Stimulated activated CD4-positive, alpha-beta T cell treated with anti-CD3 and anti-CD28 coated beads, Interleukin-15, amount 100 ng/mL, for 1 hour (primary cell): ENCODE measurements around the gene SPACA6.

Experiments used
- DNase-seq, 2 donors: peaks; one replicate each; pipeline ENCODE4 v3.0.0-alpha.2; 2020; ENCODE audit warnings: low read depth in 1 of 2, low spot score in 1 of 2

SPACA6 gene

DNA sequence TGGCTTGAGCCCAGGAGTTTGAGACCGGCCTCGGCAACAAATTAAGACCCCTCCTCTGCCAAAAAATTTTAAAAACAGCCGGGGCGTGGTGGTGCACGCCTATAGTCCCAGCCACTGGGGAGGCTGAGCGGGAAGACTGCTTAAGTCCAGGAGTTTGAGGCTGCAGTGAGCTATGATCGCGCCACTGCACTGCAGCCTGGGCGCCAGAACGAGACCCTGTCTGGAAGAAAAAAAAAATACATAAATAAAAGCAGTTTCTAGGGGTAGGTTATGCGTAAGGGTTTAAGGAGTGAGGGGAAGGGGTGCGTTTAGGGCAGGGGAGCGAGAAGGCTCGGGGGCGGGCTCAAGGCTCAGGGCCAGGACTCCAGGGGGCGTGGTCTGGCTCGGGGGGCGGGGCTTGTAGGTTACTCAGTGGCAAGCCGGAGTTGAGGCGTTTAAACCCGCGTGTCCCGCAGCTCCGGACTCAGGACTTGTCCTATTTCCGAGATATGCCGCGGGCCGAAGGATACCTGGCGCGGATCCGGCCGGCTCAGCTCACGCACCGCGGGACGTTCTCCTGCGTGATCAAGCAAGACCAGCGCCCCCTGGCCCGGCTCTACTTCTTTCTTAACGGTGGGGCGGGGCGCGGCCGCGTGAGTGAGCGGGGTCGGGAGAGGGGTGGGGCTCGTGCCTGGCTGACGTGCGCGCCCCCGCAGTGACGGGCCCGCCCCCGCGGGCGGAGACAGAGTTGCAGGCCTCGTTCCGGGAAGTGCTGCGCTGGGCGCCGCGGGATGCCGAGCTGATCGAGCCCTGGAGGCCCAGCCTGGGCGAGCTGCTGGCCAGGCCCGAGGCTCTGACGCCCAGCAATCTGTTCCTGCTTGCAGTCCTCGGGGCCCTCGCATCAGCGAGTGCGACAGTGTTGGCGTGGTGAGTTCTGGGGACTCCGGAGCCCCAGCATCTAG, 10.7 kb downstream of the SPACA6 start:
- peak; percentile 94 to 98 for DNase-seq

DNA sequence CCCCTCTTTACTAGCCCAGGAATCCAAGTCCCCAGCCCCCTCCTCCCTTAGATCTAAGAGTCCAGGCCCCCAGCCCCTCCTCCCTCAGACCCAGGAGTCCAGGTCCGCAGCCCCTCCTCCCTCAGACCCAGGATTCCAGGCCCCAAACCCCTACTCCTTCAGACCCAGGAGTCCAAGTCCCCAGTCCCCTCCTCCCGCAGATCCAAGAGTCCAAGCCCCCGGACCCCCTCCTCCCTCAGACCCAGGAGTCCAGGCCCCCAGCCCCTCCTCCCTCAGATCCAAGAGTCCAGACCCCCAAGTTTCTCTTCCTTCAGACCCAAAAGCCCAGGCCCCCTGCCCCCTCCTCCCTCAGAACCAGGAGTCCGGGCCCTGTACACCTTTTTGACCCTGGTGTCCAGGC, 11.5 kb downstream of the SPACA6 start:
- DNase-seq = no peak

DNA sequence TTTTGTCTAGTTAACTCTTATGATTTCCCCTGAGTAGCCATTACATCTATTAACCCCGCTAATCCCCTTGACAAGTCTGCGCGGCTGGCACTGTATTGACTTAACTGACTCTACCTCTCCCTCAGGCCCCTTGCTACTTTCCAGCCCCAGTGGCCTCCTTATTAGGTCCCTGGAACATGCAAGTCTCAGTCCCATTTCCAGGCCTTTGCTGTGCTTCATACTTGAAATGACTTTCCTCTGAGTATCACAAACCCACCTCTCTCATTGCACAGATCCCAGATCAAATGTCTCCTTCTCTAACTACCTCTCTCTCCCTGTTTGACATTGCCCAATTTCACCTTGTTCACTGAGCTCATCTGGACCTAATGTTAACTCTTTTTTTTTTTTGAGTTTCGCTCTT, 13.2 kb downstream of the SPACA6 start:
- no peak for DNase-seq

DNA sequence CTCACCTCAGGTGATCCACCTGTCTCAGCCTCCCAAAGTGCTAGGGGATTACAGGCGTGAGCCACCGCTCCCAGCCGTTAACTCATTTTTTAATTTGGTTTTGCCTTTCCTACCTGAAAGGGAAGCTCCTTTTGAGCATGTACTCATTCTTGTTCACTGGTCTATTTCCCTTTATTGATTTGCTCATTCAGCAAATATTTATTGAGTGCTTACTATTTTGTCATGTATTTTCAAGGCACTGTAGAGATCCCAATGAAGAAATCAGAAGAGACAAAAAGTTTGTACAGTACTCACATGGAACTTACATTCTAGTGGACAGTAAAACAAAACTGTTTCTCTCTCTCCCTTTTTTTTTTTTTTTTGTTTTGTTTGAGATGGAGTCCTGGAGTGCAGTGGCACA, 13.8 kb downstream of the SPACA6 start:
- no peak for DNase-seq

DNA sequence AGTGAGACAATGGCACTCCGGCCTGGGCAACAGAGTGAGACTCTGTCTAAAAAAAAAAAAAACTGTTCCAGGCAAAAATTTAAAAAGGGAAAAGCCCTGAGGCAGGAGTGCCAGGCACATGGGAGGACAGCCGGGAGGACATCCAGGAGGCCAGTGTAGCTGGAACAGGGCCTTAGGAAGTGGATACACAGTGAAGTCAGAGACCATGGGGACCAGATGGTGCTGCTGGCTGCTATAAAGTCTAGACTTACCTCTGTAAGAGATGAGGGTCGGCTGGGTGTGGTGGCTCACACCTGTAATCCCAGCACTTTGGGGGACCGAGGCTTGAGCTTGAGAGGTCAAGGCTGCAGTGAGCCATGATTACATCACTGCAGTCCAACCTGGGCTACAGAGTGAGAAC, 15.7 kb downstream of the SPACA6 start:
- DNase-seq = no peak

DNA sequence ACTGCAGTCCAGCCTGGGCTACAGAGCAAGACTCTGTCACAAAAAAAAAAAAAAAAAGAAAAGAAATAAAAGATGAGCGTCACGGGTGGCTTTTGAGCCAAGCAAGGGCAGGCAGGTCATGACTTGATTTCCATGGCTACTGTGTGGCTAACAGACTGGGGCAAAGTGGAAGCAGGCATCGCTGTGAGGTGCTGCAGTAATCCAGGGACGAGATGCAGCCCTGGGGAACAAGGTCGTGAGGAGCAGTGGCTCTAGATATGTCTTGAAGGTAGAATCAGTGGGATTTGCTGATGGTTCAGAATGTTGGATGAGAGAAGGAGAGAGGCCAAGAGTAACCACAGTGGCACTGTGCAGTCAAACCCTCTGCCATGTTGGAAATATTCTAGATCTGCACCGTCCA, 16.4 kb downstream of the SPACA6 start:
- DNase-seq = no peak

DNA sequence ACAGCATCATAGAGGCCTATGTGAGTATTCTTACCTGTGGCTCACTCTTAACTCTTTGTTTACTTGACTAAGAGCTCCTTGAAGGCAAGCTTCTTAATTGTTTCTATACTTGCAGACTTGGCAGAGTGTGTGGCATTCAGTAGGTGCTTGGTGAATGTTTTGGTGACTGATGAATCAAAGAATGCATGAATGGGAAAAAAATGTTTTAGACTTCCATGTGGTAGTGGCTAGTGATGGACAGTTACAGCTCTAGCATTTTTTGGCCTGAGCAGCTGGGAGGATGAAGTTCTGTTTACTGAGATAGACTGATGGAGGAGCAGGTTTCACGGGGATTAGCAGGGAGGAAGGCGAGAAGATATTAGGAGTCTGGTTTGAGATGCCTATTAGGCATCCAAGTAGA, 17.0 kb downstream of the SPACA6 start:
- no peak for DNase-seq

DNA sequence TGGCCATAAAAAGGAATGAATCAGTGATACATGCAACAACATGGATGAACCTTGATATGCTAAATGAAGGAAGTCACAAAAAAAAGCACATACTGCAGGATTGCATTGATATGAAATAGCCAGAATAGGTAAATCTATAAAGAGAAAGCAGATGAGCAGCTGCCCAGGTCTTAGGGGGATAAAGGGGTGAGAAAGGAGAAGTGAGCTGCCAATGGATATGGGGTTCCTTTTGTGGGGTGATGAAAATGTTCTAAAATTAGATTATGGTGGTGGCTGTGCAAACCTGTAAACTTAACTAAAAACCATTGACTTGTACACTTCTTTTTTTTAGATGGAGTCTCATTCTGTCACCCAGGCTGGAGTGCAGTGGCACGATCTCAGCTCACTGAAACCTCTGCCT, 18.6 kb downstream of the SPACA6 start:
- DNase-seq = no peak

DNA sequence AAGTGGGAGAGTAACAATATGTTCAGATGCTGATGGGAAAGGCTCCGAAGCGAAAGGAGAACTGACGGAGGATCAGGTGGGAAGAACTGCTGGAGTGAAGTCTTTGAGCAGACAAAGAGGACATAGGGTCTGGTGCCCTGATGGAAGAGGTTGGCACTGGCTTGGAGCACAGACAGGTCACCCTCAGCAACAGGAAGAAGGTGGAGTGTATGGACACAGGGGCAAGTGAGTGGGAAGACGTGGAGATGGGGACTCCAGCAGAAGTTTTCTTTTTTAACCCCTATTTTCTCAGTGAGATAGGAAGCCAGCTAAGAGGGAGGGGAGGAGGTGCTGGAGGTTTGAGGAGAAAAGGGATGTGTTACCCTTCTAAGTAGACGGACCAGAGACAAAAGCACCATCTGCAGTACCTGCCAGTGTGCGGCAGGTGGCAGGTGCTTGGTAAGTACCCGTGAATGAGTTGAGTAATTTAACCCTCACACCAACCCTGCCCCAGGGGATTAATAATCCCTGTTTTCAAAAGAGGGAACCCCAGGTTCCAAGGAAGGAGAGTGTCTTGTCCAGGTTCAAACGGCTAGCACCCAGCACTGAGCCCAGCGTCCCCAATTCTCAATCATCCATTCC, 19.4 kb downstream of the SPACA6 start:
- DNase-seq = no peak

DNA sequence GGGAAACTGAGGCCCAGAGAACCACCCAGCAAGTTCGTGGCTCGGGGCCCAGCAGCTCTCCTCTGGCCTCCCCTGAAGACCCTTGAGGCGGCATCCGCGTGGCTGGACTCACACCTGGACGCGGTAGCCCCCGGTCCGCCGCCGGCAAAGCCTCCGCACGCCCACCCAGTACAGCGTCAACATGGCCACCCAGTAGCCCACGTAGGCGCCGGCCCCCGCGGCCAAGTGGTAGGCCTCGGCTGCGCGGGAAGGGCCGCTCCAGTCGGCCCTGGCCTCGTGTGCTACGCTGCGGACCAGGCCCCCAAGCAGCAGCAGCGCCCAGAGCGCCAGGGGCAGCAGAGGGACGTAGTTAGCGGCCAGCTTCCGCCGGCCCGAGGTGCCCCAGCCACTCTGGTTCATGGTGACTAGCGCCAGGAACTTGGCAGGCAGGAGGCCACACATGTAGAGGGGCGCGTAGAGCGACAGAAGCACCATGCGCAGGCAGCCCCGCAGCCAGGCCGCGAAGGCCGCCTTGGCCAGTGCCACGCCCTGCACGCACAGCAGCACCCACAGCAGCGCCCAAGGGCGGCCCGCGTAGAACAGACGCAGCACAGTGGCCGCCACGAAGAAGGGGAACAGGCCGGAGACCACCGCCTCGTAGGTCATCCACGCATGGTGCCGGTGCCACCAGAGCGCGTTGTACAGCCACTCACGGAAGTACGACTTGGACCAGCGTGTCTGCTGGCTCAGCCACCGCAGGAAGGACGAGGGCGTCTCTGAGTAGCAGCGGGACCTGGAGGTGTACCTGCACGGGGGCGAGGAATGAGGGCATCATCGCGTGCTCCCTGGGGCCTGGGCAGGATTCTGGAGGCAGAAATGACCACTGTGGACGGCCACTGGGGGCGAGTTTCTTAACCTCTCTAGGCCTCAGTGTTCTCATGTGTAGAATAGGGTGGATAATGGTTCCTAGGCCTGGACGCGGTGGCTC, 20.5 kb downstream of the SPACA6 start:
- DNase-seq = no peak

DNA sequence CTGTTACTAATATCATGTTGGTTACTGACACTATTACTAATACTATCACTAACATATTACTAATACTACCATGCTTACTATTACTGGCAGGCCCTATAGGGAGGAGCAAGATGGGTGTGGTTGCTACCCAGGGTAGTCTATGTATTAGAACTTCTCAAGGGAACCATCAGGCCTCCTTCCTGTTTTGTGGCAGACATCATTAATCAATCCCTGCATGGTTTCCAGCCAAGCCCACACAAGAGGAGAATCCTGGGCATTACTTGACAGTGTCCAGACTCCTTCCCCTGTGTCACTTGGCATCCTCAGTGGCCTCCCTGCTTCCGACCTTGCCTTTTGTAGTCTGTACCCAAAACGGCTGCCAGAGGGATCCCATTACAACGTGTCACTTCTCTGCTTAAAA, 21.7 kb downstream of the SPACA6 start:
- DNase-seq = no peak

DNA sequence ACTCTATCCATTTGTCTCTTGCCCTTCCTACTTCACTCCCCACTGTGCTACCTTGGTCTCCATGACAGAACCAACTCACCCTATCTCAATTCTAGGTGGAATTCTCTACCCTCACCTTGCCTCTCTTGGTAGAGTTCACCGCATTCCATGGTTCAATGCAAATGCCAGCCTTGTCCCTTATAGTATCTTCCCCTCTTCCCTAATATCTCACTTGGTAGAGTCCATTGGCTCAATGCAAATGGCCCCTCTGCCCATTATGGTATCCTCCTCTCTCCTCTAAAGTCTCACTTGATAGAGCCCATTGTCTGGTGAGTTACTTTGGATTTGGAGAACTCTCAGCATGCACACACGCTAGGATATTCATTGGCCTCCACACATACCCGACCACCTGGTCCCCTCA, 22.7 kb downstream of the SPACA6 start:
- DNase-seq = no peak

DNA sequence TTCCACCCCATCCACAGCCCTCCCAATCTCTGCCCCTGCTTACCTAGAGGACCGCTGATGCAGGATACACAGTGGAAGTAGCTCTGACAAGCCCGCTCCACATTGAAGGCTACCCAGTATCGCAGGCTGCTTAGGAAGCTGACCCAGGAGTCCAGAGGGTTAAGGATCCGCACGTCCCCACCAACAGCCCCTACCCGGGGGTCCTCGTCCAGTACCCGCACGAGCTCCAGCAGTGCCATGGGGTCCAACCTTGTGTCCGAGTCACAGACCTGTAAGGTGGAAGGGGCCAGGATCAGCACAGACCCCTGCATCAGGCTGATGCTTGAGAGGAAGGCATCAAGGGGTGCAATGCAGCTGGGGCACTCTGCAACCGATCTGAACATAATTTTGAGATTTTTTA, 23.8 kb downstream of the SPACA6 start:
- DNase-seq = no peak

DNA sequence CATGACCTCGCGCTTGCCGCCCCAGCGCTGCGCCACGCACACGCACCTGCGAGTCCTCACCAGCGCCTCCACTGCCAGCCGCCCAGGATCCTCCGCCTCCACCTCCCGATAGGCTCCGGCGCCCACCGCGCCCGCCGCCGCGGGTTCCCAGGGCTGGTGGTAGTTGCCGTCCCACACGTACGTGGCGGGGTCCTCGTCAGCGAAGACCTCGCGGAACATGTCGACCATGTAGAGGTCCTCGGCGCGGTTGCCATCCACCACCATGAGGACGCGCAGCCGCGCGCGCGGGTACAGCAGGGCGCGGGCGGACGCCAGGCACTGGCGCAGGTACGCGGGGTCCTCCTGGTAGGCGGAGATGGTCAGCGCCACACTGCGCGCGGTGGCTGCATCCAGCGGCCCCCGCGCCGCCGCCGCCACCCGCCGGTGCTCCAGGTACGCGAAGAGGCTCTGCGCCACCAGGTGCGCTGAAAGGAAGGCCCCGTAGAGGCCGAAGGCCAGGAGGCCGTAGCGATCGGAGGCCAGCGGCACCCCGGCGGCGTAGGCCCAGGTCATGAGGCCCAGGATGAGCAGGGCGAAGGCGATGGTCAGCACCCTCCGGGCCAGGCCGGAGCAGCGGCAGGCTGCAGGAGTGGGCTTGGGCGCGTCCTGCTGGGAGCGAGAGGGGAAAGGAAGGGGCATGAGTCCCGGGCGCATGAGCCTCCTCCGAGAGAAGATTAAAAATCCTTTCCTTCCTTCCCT, 26.3 kb downstream of the SPACA6 start:
- DNase-seq = no peak

DNA sequence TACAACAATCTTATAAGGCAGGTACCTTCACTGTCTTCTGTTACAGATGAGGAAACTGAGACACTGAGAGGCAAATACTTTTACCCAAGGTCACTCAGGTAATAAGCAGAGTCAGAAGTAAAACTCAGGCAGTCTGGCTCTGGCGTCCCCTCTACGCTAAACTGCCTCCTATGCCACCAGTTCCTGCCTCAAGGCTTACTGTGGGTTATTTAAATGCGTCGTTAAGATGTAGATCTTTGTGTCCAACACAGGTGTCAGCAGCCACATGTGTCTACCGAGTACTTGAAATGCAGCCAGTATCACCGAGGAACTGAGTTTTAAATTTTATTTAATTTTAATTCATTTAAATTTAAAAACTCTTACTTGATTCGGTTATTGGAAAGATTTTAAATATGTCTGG, 28.8 kb downstream of the SPACA6 start:
- no peak for DNase-seq

DNA sequence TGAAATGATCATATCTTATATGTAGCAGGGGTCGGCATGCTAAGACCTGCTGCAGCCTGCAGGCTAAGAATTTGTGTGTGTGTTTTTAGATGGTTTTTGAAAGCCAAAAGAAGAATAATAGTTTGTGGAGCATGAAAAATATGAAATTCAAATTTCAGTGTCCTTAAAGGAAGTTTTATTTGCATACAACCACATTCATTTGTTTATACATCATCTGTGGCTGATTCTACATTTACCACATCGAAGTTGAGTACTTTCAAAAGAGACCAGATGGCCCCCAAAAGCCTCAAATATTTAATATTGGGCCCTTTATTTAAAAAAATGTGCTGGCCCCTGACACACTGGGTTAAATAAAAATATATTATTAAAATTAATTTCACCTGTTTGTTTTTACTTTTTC, 29.4 kb downstream of the SPACA6 start:
- DNase-seq = no peak

DNA sequence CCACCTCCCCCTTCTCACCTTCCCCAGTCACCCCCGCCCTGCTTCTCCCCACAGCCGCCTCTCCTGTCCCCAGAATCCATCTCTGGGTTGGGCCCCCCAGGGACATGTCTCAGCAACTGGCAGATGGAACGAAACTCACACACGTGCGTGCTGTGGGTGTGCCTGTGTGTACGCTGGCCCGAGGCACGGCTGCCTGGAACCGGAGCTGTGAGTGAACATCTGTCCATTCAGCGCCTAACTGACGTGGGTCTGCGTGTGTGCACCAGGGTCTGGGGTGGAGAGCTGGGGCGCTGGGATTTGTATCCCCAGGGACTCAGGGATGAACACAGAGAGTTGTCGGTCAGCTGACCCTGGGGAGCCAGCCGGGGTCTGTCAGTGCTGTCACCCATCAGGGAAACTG, 31.4 kb downstream of the SPACA6 start:
- no peak for DNase-seq

DNA sequence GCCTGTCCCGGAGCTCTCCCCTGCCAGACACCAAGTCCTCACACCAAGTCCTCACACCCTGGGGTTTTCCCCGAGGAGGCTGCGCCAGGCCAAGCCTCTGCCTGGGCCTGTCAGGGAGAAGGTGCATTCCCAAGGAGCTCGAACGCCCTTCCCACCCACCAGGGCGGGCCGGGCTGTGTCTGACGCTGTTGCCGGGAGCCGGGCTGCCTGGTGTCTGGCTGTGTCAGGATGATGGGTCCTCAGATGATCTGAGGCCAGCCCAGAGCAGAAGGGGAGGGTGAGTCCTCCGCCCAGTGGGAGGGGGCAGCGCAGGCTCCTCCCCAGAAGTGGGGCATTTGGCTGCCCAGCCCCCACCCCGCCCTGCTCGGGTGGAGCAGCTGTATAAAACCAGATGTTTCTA, 32.9 kb downstream of the SPACA6 start:
- DNase-seq = no peak

DNA sequence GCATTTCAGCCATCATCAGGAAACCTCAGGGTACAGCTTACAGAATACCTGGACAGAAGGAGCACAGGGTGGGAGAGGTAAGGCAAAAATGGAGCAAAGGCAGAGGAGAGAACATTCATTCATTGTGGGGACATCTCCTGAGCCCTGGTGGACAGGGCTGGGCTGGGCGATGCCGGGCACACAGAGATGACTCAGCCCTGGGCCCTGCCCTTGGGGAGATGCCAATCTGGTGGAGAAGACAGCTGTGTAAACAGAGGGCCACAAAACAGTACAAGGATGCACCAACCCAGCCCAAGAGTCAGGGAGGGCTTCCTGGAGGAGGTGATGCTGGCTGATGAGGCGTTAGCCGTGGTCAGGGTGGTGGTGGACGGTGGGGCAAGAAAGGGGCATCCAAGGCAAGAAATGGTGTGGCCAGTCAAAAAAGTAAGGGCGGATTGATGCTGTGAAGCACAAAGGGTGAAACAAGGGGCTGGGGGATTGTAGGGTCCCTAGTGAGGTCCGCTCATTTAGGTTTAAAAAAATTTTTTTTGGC, 34.3 kb downstream of the SPACA6 start:
- no peak for DNase-seq

DNA sequence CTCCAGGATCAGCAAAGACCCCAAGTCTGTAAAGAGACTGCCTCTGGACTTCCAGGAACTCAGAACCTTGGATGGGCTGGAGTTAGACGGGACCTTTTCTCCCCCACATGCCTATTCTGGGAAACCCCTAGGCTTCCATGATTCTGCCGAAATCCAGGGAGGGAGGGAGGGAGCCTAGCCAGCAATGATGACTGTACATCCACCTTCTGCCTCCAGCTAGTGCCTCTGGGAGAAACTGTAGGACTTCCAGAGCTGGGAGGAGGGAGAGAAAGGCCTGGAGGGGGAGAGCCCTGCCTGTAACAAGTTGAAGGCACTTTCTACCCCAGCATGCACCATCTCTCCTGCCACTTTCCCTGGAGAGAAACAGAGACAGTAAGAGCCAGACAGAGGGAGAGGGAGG, 36.7 kb downstream of the SPACA6 start:
- no peak for DNase-seq
